ENCODE measurements around the gene LIPC.

Gene LIPC

DNA sequence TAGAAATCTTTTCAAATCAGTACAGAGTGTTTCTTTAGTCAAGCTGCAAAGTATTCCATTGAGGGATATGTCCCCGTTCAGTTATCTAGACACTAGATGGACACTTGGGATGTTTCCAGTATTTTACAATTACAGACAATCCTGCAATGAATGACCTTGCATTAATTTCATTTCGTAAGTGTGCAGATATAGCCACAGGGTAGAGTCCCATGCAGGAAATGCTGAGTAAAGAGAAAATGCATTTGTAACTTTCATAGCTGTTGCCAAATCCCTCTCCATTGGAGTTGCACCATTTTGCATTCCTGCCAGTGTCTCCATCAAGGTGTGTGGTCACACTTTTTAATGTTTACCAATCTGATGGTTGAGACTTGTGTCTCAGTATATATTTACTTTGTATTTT is 92.5 kb downstream of the LIPC start:
- FAIRE-seq (no peak), DNase-seq (ENCODE audit: insufficient read length) (no peak)
- no peak for TF ChIP-seq POLR2A (IDR thresholded peaks at IDR 0.05; ENCODE audit: low read depth, low read length)
- TF ChIP-seq TAF1 (IDR thresholded peaks at IDR 0.05; ENCODE audit: borderline replicate concordance, low read depth, low read length), result no peak
- no peak for TF ChIP-seq POLR2AphosphoS5 (IDR thresholded peaks at IDR 0.05; ENCODE audit: low read depth, low read length)

DNA sequence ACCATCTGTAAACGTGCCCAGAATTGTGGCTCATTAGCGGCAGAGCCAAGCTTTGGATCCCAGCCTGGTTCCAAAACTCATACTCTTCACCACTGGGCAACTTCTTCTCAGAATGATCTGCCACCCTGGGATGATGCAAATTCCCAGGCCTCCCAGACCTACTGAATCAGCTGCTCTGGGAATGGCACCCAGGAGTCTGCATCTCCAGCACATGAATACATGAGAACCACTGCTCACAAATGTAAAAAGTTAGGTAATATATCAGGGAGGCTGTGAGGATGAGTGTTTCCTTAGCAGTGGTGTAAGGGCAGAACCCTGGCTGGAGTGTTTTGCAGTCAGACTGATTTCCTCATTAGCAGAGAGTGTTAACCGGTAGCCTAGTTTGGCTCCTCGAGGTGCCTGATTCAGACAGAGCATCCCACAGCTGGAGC is 94.2 kb downstream of the LIPC start:
- DNase-seq (ENCODE audit: insufficient read length) (no peak), FAIRE-seq (no peak)
- TF ChIP-seq POLR2A (IDR thresholded peaks at IDR 0.05; ENCODE audit: low read depth, low read length) (no peak), TAF1 (IDR thresholded peaks at IDR 0.05; ENCODE audit: borderline replicate concordance, low read depth, low read length) (no peak), POLR2AphosphoS5 (IDR thresholded peaks at IDR 0.05; ENCODE audit: low read depth, low read length) (no peak)

GRCh38 chr15:58526647-58527192 is 94.9 kb downstream of the LIPC start:
- no peak for TF ChIP-seq TAF1 (IDR thresholded peaks at IDR 0.05; ENCODE audit: borderline replicate concordance, low read depth, low read length)
- FAIRE-seq (no peak), DNase-seq (ENCODE audit: insufficient read length) (no peak)

GRCh38 chr15:58527573-58528187 is 95.9 kb downstream of the LIPC start:
- TF ChIP-seq TAF1 (IDR thresholded peaks at IDR 0.05; ENCODE audit: borderline replicate concordance, low read depth, low read length), result no peak
- no peak for TF ChIP-seq POLR2AphosphoS5 (IDR thresholded peaks at IDR 0.05; ENCODE audit: low read depth, low read length)
- TF ChIP-seq POLR2A (IDR thresholded peaks at IDR 0.05; ENCODE audit: low read depth, low read length), result no peak
- no peak for FAIRE-seq
- DNase-seq (ENCODE audit: insufficient read length), result no peak

GRCh38 chr15:58528188-58528870 is 96.5 kb downstream of the LIPC start:
- FAIRE-seq (no peak), DNase-seq (ENCODE audit: insufficient read length) (no peak)
- TF ChIP-seq POLR2A (IDR thresholded peaks at IDR 0.05; ENCODE audit: low read depth, low read length) (no peak), TAF1 (IDR thresholded peaks at IDR 0.05; ENCODE audit: borderline replicate concordance, low read depth, low read length) (no peak)

DNA sequence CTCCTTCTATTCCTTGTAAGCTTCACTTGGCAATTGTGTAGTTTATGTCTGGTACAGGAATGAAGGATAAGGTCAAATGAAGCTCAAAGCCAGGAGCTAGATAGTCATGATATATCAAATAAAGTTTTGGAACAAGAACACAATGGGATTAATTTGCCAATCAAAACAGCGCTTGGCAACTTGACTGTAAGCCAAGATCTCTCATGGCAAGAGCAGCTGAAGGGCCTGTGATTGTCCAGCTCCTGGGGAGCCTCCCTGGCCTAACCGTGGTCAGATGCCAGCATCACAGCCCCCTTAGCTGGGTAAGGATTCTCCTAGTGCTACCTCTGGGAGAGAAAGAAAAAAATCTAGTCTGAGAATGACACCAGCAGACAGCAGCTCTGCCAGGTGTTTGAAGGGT is 97.2 kb downstream of the LIPC start:
- FAIRE-seq, result no peak
- no peak for DNase-seq (ENCODE audit: insufficient read length)
- TF ChIP-seq TAF1 (IDR thresholded peaks at IDR 0.05; ENCODE audit: borderline replicate concordance, low read depth, low read length) (no peak), POLR2AphosphoS5 (IDR thresholded peaks at IDR 0.05; ENCODE audit: low read depth, low read length) (no peak), POLR2A (IDR thresholded peaks at IDR 0.05; ENCODE audit: low read depth, low read length) (no peak)

DNA sequence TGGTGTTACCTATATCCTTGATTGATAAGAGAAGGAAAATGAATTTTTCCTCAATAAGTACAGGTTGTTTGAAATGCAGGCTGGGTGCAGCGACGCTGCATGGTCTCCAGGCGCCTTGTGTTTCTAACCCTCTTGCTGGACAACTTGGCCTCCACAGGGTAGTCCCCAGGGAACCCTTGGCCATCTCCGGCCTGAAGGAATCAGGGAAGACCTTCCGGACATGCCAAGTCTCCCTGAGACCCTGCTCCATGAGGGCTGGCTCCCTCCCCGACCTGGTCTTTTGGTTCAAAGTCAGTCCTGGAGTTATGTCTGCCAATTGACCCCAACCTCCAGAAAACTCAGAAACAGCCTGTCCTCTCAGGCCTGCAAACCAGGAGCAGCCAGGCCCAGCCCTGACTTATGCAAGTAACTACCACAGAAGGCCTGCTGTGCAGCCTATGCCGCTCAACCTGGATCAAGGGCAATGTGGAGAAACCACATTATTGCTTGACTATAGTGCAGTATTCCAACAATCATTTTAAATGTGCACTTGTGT is 98.3 kb downstream of the LIPC start:
- FAIRE-seq (no peak), DNase-seq (ENCODE audit: insufficient read length) (no peak)
- TF ChIP-seq POLR2A (IDR thresholded peaks at IDR 0.05; ENCODE audit: low read depth, low read length), result no peak
- TF ChIP-seq TAF1 (IDR thresholded peaks at IDR 0.05; ENCODE audit: borderline replicate concordance, low read depth, low read length), result no peak
- TF ChIP-seq POLR2AphosphoS5 (IDR thresholded peaks at IDR 0.05; ENCODE audit: low read depth, low read length), result no peak

GRCh38 chr15:58532126-58532525 is 100.3 kb downstream of the LIPC start:
- DNase-seq (ENCODE audit: insufficient read length) (no peak), FAIRE-seq (no peak)
- TF ChIP-seq TAF1 (IDR thresholded peaks at IDR 0.05; ENCODE audit: borderline replicate concordance, low read depth, low read length) (no peak), POLR2A (IDR thresholded peaks at IDR 0.05; ENCODE audit: low read depth, low read length) (no peak), POLR2AphosphoS5 (IDR thresholded peaks at IDR 0.05; ENCODE audit: low read depth, low read length) (no peak)

DNA sequence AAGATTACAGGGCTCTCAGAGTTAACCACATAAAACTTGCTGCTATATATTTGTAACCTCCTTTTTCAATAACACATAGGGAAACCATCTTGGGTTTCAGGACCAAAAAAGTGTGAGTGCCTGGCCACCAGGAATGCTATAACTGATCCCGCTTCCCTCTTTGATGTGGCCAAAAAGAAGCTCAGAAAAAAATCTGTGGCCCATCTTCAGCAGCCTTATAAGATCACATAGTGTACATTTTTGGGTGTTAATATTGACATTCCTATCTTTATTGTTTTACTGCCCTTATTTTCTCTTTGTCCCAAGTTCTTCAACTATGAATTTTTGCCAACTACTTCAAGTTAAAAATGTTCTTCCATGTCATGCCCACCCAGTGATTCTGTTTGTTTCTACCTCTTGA is 102.8 kb downstream of the LIPC start:
- DNase-seq (ENCODE audit: insufficient read length), result no peak
- TF ChIP-seq POLR2A (IDR thresholded peaks at IDR 0.05; ENCODE audit: low read depth, low read length) (no peak), TAF1 (IDR thresholded peaks at IDR 0.05; ENCODE audit: borderline replicate concordance, low read depth, low read length) (no peak), POLR2AphosphoS5 (IDR thresholded peaks at IDR 0.05; ENCODE audit: low read depth, low read length) (no peak)
- no peak for FAIRE-seq

DNA sequence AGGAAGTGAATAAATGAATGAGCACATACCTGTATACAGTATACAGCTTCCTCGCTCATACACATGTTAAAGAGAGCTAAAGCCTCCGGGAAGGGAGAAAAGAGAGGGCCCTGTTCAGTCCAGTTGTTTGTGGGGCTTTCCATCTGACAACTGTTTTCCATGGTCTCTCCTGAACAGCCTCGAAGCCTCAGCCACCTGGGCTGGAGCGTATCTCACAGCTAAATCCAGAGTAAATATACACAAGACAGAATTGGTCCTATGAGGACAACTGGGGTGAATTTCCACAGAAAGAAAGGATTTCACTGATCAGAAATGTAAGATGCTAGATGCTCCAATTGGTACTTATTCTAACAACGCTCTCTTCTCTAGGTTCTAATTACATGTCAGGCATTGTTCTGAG is 103.5 kb downstream of the LIPC start:
- FAIRE-seq, result no peak
- TF ChIP-seq POLR2AphosphoS5 (IDR thresholded peaks at IDR 0.05; ENCODE audit: low read depth, low read length), result no peak
- TF ChIP-seq TAF1 (IDR thresholded peaks at IDR 0.05; ENCODE audit: borderline replicate concordance, low read depth, low read length), result no peak
- no peak for TF ChIP-seq POLR2A (IDR thresholded peaks at IDR 0.05; ENCODE audit: low read depth, low read length)
- DNase-seq (ENCODE audit: insufficient read length), result no peak

DNA sequence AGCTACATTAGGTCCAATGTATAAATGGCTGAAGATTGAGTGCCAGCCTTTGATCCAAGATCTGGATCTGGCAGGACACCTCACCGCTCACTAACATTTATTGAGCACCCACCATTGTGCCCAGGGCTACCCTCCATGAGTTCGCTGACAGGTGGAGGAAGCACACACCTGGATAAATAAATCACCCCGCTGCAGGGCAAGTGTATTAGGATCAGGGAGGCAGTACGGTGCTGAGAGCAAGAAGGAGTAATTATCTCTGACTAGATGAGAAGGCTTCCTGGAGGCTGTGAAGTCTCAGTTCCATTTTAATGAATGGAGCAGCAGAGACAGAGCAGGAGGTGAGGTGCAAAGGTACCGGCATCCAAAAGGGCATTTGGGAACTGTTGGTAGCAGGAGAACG is 104.1 kb downstream of the LIPC start:
- TF ChIP-seq POLR2A (IDR thresholded peaks at IDR 0.05; ENCODE audit: low read depth, low read length), result no peak
- no peak for TF ChIP-seq TAF1 (IDR thresholded peaks at IDR 0.05; ENCODE audit: borderline replicate concordance, low read depth, low read length)
- no peak for TF ChIP-seq POLR2AphosphoS5 (IDR thresholded peaks at IDR 0.05; ENCODE audit: low read depth, low read length)
- DNase-seq (ENCODE audit: insufficient read length) (no peak), FAIRE-seq (no peak)

GRCh38 chr15:58536414-58536813 is 104.6 kb downstream of the LIPC start:
- DNase-seq (ENCODE audit: insufficient read length) (no peak), FAIRE-seq (no peak)
- no peak for TF ChIP-seq TAF1 (IDR thresholded peaks at IDR 0.05; ENCODE audit: borderline replicate concordance, low read depth, low read length)
- TF ChIP-seq POLR2A (IDR thresholded peaks at IDR 0.05; ENCODE audit: low read depth, low read length), result no peak
- no peak for TF ChIP-seq POLR2AphosphoS5 (IDR thresholded peaks at IDR 0.05; ENCODE audit: low read depth, low read length)

All from GM12892 (cell line).